PC-9 (cell line): Measurements from ENCODE around the gene LRRC71. TPM values are rescaled to one million over a fixed set of nuclear protein-coding genes. Genes with fewer than 3 reads are reported as not detected.
A peak's percentile ranks its signal among the peaks of the same experiment; 100 is the strongest.

Source experiments
- BruUV-seq: library from RNA; stranded (reverse); fragments of 400-500 nt; replicated peaks from 2 replicates; lab custom pipeline; 2021; lab: Mats Ljungman, UMichigan
- CTCF ChIA-PET: fragments of 300-600 bp; sonication (Branson Sonifier 250); formaldehyde crosslinking; loops from one replicate; lab custom pipeline; 2022; ENCODE audit warnings: antibody characterized with exemption; lab: Charles Lee
- POLR2A ChIA-PET: fragments of 300-600 bp; sonication (Branson Sonifier 250); formaldehyde crosslinking; loops from one replicate; lab custom pipeline; 2022; ENCODE audit warnings: antibody characterized with exemption; ENCODE audit not compliant: unreplicated experiment; lab: Charles Lee
- DNase-seq, 2 experiments: peaks; one replicate each; pipeline versions ENCODE4 v3.0.0 to v3.0.0-alpha.2; 2015 to 2022; ENCODE audit warnings: mixed read lengths in 1 of 2
- H2AFZ ChIP-seq: fragments of 200-600 bp; sonication (generic); 2 replicates; pipeline ENCODE4 v1.8.1; 2017; ENCODE audit warnings: antibody characterized with exemption
- H3F3A ChIP-seq: fragments of 200-600 bp; sonication (generic); 2 replicates; pipeline ENCODE4 v1.8.1; 2017; ENCODE audit warnings: antibody characterized with exemption, mild to moderate bottlenecking, low read depth; ENCODE audit not compliant: insufficient read depth
- H3K27ac ChIP-seq: fragments of 200-600 bp; sonication (generic); 2 replicates; pipeline ENCODE4 v1.6.1; 2016; ENCODE audit warnings: mixed run types
- H3K27me3 ChIP-seq: fragments of 200-600 bp; sonication (generic); 2 replicates; pipeline ENCODE4 v1.6.1; 2016; ENCODE audit warnings: low read depth, mixed run types; ENCODE audit not compliant: insufficient read depth
- H3K36me3 ChIP-seq: fragments of 200-600 bp; sonication (generic); 2 replicates; pipeline ENCODE4 v1.6.1; 2016; ENCODE audit warnings: low read depth, mixed run types
- H3K4me1 ChIP-seq: fragments of 200-600 bp; sonication (generic); replicated peaks from 2 replicates; pipeline ENCODE4 v1.6.1; 2016; ENCODE audit warnings: mixed run types; ENCODE audit not compliant: insufficient read depth
- H3K4me2 ChIP-seq: fragments of 200-600 bp; sonication (generic); 2 replicates; pipeline ENCODE4 v1.6.1; 2017; ENCODE audit warnings: mixed run types
- H3K4me3 ChIP-seq: fragments of 200-600 bp; sonication (generic); 2 replicates; pipeline ENCODE4 v1.6.1; 2016; ENCODE audit warnings: mixed run types
- H3K79me2 ChIP-seq: fragments of 200-600 bp; sonication (generic); 2 replicates; pipeline ENCODE4 v1.6.1; 2017; ENCODE audit warnings: low read depth, mixed run types
- H3K9me2 ChIP-seq: fragments of 200-600 bp; sonication (generic); 2 replicates; pipeline ENCODE4 v1.8.1; 2017; ENCODE audit warnings: mild to moderate bottlenecking; ENCODE audit not compliant: insufficient read depth
- H3K9me3 ChIP-seq: fragments of 200-600 bp; sonication (generic); 2 replicates; pipeline ENCODE4 v1.8.1; 2016; ENCODE audit warnings: low read depth; ENCODE audit not compliant: insufficient read depth
- H4K20me1 ChIP-seq: fragments of 200-600 bp; sonication (generic); 2 replicates; pipeline ENCODE4 v1.8.1; 2017; ENCODE audit not compliant: insufficient read depth
- CTCF ChIP-seq: fragments of 200-600 bp; sonication (generic); conservative IDR thresholded peaks from 2 replicates; pipeline ENCODE4 v1.6.1; 2017; ENCODE audit warnings: mixed run types, antibody characterized with exemption, mild to moderate bottlenecking, moderate library complexity
- EZH2 ChIP-seq: fragments of 200-600 bp; sonication (generic); IDR thresholded peaks from 2 replicates; pipeline ENCODE4 v1.8.0; 2017; ENCODE audit warnings: antibody characterized with exemption, low read depth
- intact Hi-C: fragments of 100-400 bp; cut with micrococcal nuclease; formaldehyde crosslinking; loops from one replicate; pipeline ENCODE4 v1.10.0; 2022; ENCODE audit not compliant: unreplicated experiment
- total RNA-seq: library from RNA; stranded (reverse); gene quantifications from 2 replicates; pipeline ENCODE4 v1.2.3, GENCODE V29; 2021

The LRRC71 gene
- total RNA-seq, 1 experiment from 2014 or later: not detected

GRCh38 chr1:156951371-156951770 lies 30.9 kb downstream of the LRRC71 start:
- intact Hi-C loops: loop anchor here (10.0 kb wide), 1 partner anchor 123 kb away; no protein-coding TSS in a partner anchor
- CTCF ChIA-PET: no interaction called here
- no peaks in the 10 kb centered on the region for H3K9me3 ChIP-seq
- H3K79me2 ChIP-seq: no peaks in the 10 kb centered on the region
- H3K27ac ChIP-seq: no peak overlapping the region
- no peaks in the 10 kb centered on the region for H3K9me2 ChIP-seq
- H3K4me3 ChIP-seq: no peak overlapping the region
- no peak for DNase-seq
- no peaks in the 10 kb centered on the region for H4K20me1 ChIP-seq
- no peak overlapping the region for H3K4me2 ChIP-seq
- POLR2A ChIA-PET: no interaction called here
- BruUV-seq: no TSS peak
- TF ChIP-seq CTCF (no peak), EZH2 (no peak)
- no peaks in the 10 kb centered on the region; the same call in 1 of the 2 replicates for H3F3A ChIP-seq
- no peaks in the 10 kb centered on the region for H3K27me3 ChIP-seq
- H3K4me1 ChIP-seq: peaks cover 9% of the 10 kb centered on the region
- H2AFZ ChIP-seq: no peak overlapping the region
- H3K36me3 ChIP-seq: peaks cover 24% of the 10 kb centered on the region

DNA sequence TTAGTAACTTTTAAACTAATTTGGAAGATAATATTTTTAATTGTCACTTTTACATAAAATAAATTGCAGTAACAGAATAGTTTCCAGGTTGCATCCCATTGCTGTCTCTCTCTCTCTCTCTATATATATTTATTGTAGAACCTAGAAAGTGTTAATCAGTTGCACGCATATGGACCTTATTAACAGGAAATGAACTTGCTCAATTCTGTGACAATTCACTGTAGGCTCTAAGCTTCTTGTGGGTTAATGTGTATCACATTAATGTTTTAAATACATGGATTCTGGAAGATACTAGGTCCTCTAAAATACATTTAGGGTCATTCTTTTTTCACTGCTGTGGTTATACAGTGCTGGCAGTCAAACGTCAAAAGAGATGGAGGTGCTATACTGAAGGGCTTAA lies 33.1 kb downstream of the LRRC71 start:
- H3K79me2 ChIP-seq: no peaks in the 10 kb centered on the region
- TF ChIP-seq EZH2: no peak
- TF ChIP-seq CTCF: no peak
- intact Hi-C loops: loop anchor here (10.0 kb wide), 1 partner anchor 121 kb away; no protein-coding TSS in a partner anchor
- peaks cover 27% of the 10 kb centered on the region for H3K4me1 ChIP-seq
- H3K9me3 ChIP-seq: no peaks in the 10 kb centered on the region
- H3K36me3 ChIP-seq: peaks cover 24% of the 10 kb centered on the region
- H4K20me1 ChIP-seq: no peaks in the 10 kb centered on the region
- H3K9me2 ChIP-seq: no peaks in the 10 kb centered on the region
- H2AFZ ChIP-seq: no peak overlapping the region
- no peak for DNase-seq
- CTCF ChIA-PET: no interaction called here
- H3F3A ChIP-seq: peaks cover 17% of the 10 kb centered on the region
- no peak overlapping the region for H3K4me2 ChIP-seq
- H3K27ac ChIP-seq: no peak overlapping the region
- POLR2A ChIA-PET: no interaction called here
- no peak overlapping the region for H3K4me3 ChIP-seq
- no peaks in the 10 kb centered on the region for H3K27me3 ChIP-seq
- BruUV-seq: no TSS peak

- H4K20me1 ChIP-seq: no peaks in the 10 kb centered on the region
- H3F3A ChIP-seq: peaks cover 28% of the 10 kb centered on the region
- peak overlapping the region; percentile 76 for H3K4me2 ChIP-seq
- H3K27me3 ChIP-seq: no peaks in the 10 kb centered on the region
- no peak overlapping the region for H3K4me3 ChIP-seq
- H3K4me1 ChIP-seq: peaks cover 49% of the 10 kb centered on the region
- TF ChIP-seq CTCF: no peak
- no peak for TF ChIP-seq EZH2
- H3K9me3 ChIP-seq: no peaks in the 10 kb centered on the region
- CTCF ChIA-PET: no interaction called here
- BruUV-seq: no TSS peak
- peaks cover 19% of the 10 kb centered on the region for H3K36me3 ChIP-seq
- POLR2A ChIA-PET: no interaction called here
- H2AFZ ChIP-seq: no peak overlapping the region
- no peaks in the 10 kb centered on the region for H3K9me2 ChIP-seq
- no peaks in the 10 kb centered on the region for H3K79me2 ChIP-seq
- DNase-seq: no peak
- no peak overlapping the region for H3K27ac ChIP-seq
- intact Hi-C loops: loop anchor here (5.0 to 10.0 kb wide), 2 partner anchors 46 to 118 kb away; no protein-coding TSS in a partner anchor
These were observed 35.9 kb downstream of the LRRC71 start for GRCh38 chr1:156956333-156956732.
